Measurements from ENCODE around the gene ANO1.

- no peak for TF ChIP-seq POLR2A (IDR thresholded peaks at IDR 0.05)
- TF ChIP-seq CTCF (IDR thresholded peaks at IDR 0.05), result no peak
Observed at GRCh38 chr11:70115778-70116177, 37.7 kb downstream of the ANO1 start.
